GM19455 (cell line): Measurements from ENCODE around the gene SAP30.

Experiments used
- ATAC-seq: cut with Tn5 transposase; IDR thresholded peaks from one replicate; pipeline ENCODE4 v1.9.1; 2021; ENCODE audit not compliant: unreplicated experiment

Gene SAP30

GRCh38 chr4:173370477-173371291 is at the start of gene SAP30:
SAP30 (plus strand) TSS chr4:173370954; CDS start chr4:173371183, 229 bp downstream.
- ATAC-seq, result peak; percentile 68

- ATAC-seq, result no peak
These were observed 45.6 kb upstream of the SAP30 start for GRCh38 chr4:173325007-173325736.

- no peak for ATAC-seq
These were observed 42.4 kb upstream of the SAP30 start for GRCh38 chr4:173328236-173328901.

GRCh38 chr4:173330590-173330989 is 40.2 kb upstream of the SAP30 start:
- no peak for ATAC-seq

- ATAC-seq, result no peak
These were observed 38.7 kb upstream of the SAP30 start for GRCh38 chr4:173332021-173332487.

GRCh38 chr4:173332963-173333657 is 37.6 kb upstream of the SAP30 start:
- ATAC-seq, result no peak

GRCh38 chr4:173333658-173334084 is 37.1 kb upstream of the SAP30 start:
- peak; percentile 4 for ATAC-seq

- ATAC-seq, result peak; percentile 89
These were observed 36.5 kb upstream of the SAP30 start, which contains the start of gene HMGB2 for GRCh38 chr4:173334085-173334890. HMGB2 (minus strand) TSS chr4:173334358; CDS start chr4:173333649, 709 bp downstream.

- ATAC-seq, result peak; percentile 33
These were observed 35.6 kb upstream of the SAP30 start for GRCh38 chr4:173334891-173335752.

GRCh38 chr4:173337463-173337862 is 33.3 kb upstream of the SAP30 start:
- no peak for ATAC-seq

GRCh38 chr4:173343832-173344397 is 26.8 kb upstream of the SAP30 start:
- no peak for ATAC-seq

- no peak for ATAC-seq
These were observed 25.1 kb upstream of the SAP30 start for GRCh38 chr4:173345648-173346047.

GRCh38 chr4:173346074-173346473 is 24.7 kb upstream of the SAP30 start:
- no peak for ATAC-seq

GRCh38 chr4:173347467-173347866 is 23.3 kb upstream of the SAP30 start:
- ATAC-seq, result no peak

- ATAC-seq, result no peak
These were observed 12.8 kb upstream of the SAP30 start for GRCh38 chr4:173357939-173358338.

- no peak for ATAC-seq
These were observed 10.1 kb upstream of the SAP30 start for GRCh38 chr4:173360587-173361221.

GRCh38 chr4:173362666-173363065 is 8.1 kb upstream of the SAP30 start:
- ATAC-seq, result no peak

GRCh38 chr4:173365359-173365996 is 5.3 kb upstream of the SAP30 start:
- no peak for ATAC-seq
